Heart right ventricle (tissue), 16 donors: ENCODE results near the gene FAM83B. TPM values are rescaled to one million over a fixed set of nuclear protein-coding genes. Genes with fewer than 3 reads are reported as not detected.
"Not testable (repeated sequence)": the region's sequence is repeated elsewhere in the genome, so short reads cannot be mapped to it uniquely, and the experiment has no call there.

ENCODE experiments used
- ATAC-seq, 8 donors: fragments of 200-7000 bp; cut with Tn5 transposase; one replicate each; pipeline ENCODE4 v1.9.1; 2020; ENCODE audit warnings: mild to moderate bottlenecking in 8 of 8, moderate library complexity in 8 of 8, moderate number of reproducible peaks in 1 of 8
- DNase-seq, 2 donors: peaks; one replicate each; pipeline ENCODE4 v3.0.0-alpha.2; 2020
- H3K27ac ChIP-seq, 10 donors: fragments of 200-600 bp; sonication (generic) in 2 of 10; one replicate each; pipeline versions ENCODE4 v1.5.0 to v1.8.0; 2020 to 2022; ENCODE audit warnings: mild to moderate bottlenecking in 3 of 10
- H3K27me3 ChIP-seq, 7 donors: fragments of 200-600 bp; one replicate each; pipeline ENCODE4 v1.8.0; 2021 to 2022; ENCODE audit warnings: mild to moderate bottlenecking in 2 of 7
- H3K36me3 ChIP-seq, 9 donors: fragments of 200-600 bp; sonication (generic) in 1 of 9; one replicate each; pipeline versions ENCODE4 v1.5.0 to v1.8.0; 2020 to 2022; ENCODE audit warnings: mild to moderate bottlenecking in 2 of 9
- H3K4me1 ChIP-seq, 9 donors: fragments of 200-600 bp; sonication (generic) in 1 of 9; one replicate each; pipeline versions ENCODE4 v1.5.0 to v1.8.0; 2020 to 2022; ENCODE audit warnings: mild to moderate bottlenecking in 4 of 9
- H3K4me3 ChIP-seq, 10 donors: fragments of 200-600 bp; sonication (generic) in 2 of 10; one replicate each; pipeline versions ENCODE4 v1.5.0 to v1.8.0; 2020 to 2022; ENCODE audit warnings: mild to moderate bottlenecking in 7 of 10, moderate library complexity in 2 of 10
- H3K9me3 ChIP-seq, 11 donors: fragments of 200-600 bp in 10 of 11; sonication (generic) in 2 of 11; one replicate each; pipeline versions ENCODE4 v1.5.0 to v1.8.0; 2013 to 2022; ENCODE audit warnings: mild to moderate bottlenecking in 2 of 11, control low read depth in 1 of 11, moderate library complexity in 1 of 11
- WGBS, 2 donors: extraction: QIAGEN DNeasy Blood & Tissue Kit; methylation state at CpG; one replicate each; pipeline ENCODE4 v1.1.7; 2013; ENCODE audit warnings: inconsistent platforms in 1 of 2; 5-methylcytosine and 5-hydroxymethylcytosine counted together
- intact Hi-C, 10 donors: fragments of 100-400 bp; cut with DNase I; formaldehyde crosslinking; loops; one replicate each; pipeline versions ENCODE4 v1.11.1 to v1.14.2; 2022
- polyA plus RNA-seq, 2 donors: library from polyadenylated mRNA; stranded (reverse); fragments of 200-250 nt; gene quantifications; one replicate each; pipeline ENCODE4 v1.2.3, GENCODE V29; 2013
- total RNA-seq, 10 donors: library from RNA; stranded (reverse); fragmentation: NEBNext Ultra II Directional in 3 of 10; extraction: Animal tissue kit (Norgen Biotek cat#: 25700) in 3 of 10; gene quantifications; one replicate each; pipeline versions ENCODE4 v1.2.1 to v1.2.4, GENCODE V29; 2021 to 2023
- TF ChIP-seq, protein P1 (sequence below), 9 donors: fragments of 200-600 bp; sonication (generic) in 2 of 9; IDR thresholded peaks; one replicate each; pipeline versions ENCODE4 v1.5.0 to v1.8.0; 2021 to 2022; ENCODE audit warnings: antibody characterized with exemption in 9 of 9, mild to moderate bottlenecking in 5 of 9, moderate library complexity in 1 of 9
- donor health status: Arrhythmogenic right ventricular cardiomyopathy.
- donor health status: ischemic (EF 13 %, LVEDD 7.1; RV severe dilation, severe dysfunction).
- donor health status: healthy with polysubstance abuse.
- donor health status: DM: no; HTN: yes; CAD: no.
- donor health status: DM: no; HTN: no; CAD: no.
- donor health status: ischemic (EF 25% LVEDD 6.9; RV normal size, moderate dysfunction).
- donor health status: ischemic (EF 25% LVEDD 5.7; RV mildly dilated, moderate dysfunction).
- donor health status: healthy.
- donor health status: DM: yes; HTN: yes; CAD: no.
- donor health status: Ischemic cardiomyopathy.
- donor health status: ischemic (EF 35%, LVEDD 5.7; RV mildly dilated, moderate dysfunction).
- donor health status: nonischemic (EF 11% LVEDD 7.7; RV severe dilation, severe dysfunction).
- donor health status: DM: yes; HTN: yes; CAD: no.
- donor health status: PGD.
- donor health status: ischemic (EF 29% LVEDD 5.4; RV normal size, mild dysfunction).
- donor health status: nonischemic (EF 23%, LVEDD 6.1; RV moderate dilation, normal function).

Gene FAM83B
- total and polyA plus RNA-seq, 12 donors = 0.01 to 7.2 (median 0.28) TPM; not detected in 4

DNA sequence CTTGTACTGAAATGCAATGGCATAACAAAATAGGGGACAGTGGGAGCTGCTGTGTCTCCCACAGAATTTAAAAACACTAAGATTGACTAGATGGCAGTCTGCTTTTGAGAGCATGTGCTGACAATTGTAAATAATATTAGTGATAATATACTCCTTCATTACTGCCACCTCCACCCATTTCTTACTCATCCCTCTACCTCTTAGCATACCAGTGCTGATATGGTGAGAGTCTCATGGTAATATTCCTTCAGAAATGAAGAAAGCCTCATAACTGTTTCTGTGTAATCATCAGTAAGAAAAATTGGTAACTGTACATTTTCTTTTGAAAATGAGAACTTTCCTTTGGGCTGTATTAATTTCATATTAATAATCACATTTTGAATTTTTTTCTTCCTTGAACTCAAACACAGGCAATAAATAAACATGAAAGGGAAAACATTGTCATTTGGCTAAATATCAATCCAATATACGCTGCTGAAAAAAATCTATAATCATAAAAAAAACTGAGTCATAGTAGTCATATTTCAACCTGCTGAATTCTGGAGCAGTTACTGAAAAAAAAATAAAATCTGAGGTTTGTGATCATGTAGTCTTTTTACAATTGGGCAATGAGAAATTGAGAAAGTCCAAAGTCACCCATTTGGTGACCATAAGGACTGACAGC is 34.6 kb downstream of the FAM83B start:
- no peaks in the 10 kb centered on the region for H3K4me1 ChIP-seq
- 87 to 89% methylated on average over 1 of the region's 1 CpG for WGBS, 2 donors
- no peak overlapping the region for H3K4me3 ChIP-seq
- H3K36me3 ChIP-seq = no peaks in the 10 kb centered on the region
- H3K27me3 ChIP-seq = no peaks in the 10 kb centered on the region
- no peak for DNase-seq
- TF ChIP-seq, protein P1, sequence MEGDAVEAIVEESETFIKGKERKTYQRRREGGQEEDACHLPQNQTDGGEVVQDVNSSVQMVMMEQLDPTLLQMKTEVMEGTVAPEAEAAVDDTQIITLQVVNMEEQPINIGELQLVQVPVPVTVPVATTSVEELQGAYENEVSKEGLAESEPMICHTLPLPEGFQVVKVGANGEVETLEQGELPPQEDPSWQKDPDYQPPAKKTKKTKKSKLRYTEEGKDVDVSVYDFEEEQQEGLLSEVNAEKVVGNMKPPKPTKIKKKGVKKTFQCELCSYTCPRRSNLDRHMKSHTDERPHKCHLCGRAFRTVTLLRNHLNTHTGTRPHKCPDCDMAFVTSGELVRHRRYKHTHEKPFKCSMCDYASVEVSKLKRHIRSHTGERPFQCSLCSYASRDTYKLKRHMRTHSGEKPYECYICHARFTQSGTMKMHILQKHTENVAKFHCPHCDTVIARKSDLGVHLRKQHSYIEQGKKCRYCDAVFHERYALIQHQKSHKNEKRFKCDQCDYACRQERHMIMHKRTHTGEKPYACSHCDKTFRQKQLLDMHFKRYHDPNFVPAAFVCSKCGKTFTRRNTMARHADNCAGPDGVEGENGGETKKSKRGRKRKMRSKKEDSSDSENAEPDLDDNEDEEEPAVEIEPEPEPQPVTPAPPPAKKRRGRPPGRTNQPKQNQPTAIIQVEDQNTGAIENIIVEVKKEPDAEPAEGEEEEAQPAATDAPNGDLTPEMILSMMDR (IDR thresholded peaks at IDR 0.05) = no peak
- peaks cover 0 to 9% (median 0%) of the 10 kb centered on the region in 11 donors for H3K9me3 ChIP-seq
- no peak for ATAC-seq
- intact Hi-C loops = no loop called here
- no peak overlapping the region for H3K27ac ChIP-seq

DNA sequence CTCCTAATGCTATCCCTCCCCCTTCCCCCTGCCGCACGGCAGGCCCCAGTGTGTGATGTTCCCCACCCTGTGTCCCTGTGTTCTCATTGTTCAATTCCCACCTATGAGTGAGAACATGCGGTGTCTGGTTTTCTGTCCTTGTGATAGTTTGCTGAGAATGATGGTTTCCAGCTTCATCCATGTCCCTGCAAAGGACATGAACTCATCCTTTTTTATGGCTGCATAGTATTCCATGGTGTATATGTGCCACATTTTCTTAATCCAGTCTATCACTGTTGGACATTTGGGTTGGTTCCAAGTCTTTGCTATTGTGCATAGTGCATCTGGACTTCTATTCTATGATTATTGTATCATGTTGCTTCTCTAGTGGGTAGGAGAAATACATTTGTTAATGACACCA is 35.3 kb downstream of the FAM83B start:
- H3K9me3 ChIP-seq, H3K27ac ChIP-seq, H3K4me3 ChIP-seq, intact Hi-C loops, H3K36me3 ChIP-seq, H3K4me1 ChIP-seq, ATAC-seq, H3K27me3 ChIP-seq, DNase-seq: not testable (repeated sequence)
- 94 to 98% methylated on average over 3 of the region's 3 CpGs for WGBS, 2 donors

DNA sequence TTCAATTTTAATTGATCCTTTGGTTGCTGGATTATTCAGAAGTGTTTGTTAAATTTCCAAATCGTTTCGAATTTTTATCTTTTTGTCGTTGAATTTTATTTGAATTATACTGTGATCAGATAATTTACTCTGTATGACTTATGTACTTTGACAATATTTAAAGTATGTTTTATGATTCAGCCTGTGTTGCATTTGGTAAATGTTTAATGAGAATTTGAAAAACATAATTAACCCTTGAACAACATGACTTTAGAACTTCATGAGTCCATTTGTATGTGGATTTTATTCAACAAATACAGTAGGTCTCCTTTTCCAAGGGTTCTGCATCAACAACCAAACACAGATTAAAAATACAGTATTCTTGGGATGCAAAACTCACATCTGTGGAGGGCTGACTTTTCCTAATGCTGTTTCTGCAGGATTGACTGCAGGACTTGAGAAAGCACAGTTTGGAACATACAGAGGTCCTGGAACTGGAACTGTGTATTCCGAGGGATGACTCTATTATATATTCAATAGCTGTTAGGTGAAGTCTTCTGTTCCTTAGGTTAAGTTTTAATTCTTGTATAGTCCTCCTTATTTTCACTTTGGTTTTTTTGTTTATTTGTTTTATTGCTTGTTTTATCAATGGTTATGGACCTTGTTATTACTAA is 40.5 kb downstream of the FAM83B start:
- peaks cover 0 to 8% (median 0%) of the 10 kb centered on the region in 11 donors for H3K9me3 ChIP-seq
- H3K4me1 ChIP-seq = no peaks in the 10 kb centered on the region
- no peak for ATAC-seq
- H3K4me3 ChIP-seq = no peak overlapping the region
- intact Hi-C loops = no loop called here
- H3K36me3 ChIP-seq = no peaks in the 10 kb centered on the region
- TF ChIP-seq, protein P1 (IDR thresholded peaks at IDR 0.05) = no peak
- WGBS, 2 donors = 87 to 90% methylated on average over 4 of the region's 4 CpGs
- no peak overlapping the region for H3K27ac ChIP-seq
- no peak for DNase-seq
- H3K27me3 ChIP-seq = no peaks in the 10 kb centered on the region

DNA sequence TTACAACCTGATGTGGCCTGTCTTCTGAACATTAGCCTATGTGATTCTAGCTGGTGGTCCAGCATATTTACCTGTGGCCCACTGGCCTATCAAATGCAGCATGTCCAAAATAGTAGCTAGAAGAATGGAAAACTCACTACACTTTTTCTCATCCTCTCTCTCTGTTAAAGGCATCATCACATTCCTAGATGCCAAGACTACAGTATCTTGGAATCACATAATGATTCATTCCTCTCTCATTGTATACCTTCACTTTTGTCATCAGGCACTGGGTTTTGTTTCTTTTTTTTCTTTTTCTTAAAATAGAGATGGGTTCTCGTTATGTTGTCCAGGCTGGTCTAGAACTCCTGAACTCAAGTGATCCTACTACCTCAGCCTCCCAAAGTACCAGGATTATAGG is 45.0 kb downstream of the FAM83B start:
- TF ChIP-seq, protein P1 (IDR thresholded peaks at IDR 0.05) = no peak
- no peak overlapping the region for H3K4me3 ChIP-seq

DNA sequence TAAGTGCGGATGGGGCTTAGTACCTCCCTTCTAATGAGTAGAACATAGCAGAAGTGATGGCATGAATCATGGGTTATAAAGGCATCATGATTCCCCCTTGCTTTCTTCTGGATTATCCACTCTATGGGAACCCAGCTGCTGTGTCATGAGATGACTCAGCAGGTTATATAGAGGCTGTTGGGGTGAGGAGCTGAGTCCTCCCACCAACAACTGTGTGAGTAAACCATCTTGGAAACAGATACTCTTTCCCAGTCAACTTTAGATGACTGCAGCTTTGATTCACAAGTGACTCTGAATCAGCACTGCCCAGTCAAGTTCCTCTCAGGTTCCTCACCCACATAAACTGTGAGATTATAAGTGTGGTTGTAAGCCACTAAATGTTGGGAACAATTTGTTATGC is 46.3 kb downstream of the FAM83B start:
- DNase-seq (no peak), ATAC-seq (no peak)
- no peak overlapping the region for H3K27ac ChIP-seq
- intact Hi-C loops = no loop called here
- no peaks in the 10 kb centered on the region for H3K4me1 ChIP-seq
- H3K4me3 ChIP-seq = no peak overlapping the region
- H3K36me3 ChIP-seq = no peaks in the 10 kb centered on the region
- peaks cover 0 to 3% (median 0%) of the 10 kb centered on the region in 11 donors for H3K9me3 ChIP-seq
- TF ChIP-seq, protein P1 (IDR thresholded peaks at IDR 0.05) = no peak
- WGBS, 2 donors = 93 to 97% methylated on average over 1 of the region's 1 CpG
- no peaks in the 10 kb centered on the region for H3K27me3 ChIP-seq

More for the DNA sequence above, 45.0 kb downstream of the FAM83B start:
- DNase-seq = no peak
- peaks cover 0 to 3% (median 0%) of the 10 kb centered on the region in 11 donors for H3K9me3 ChIP-seq
- no peaks in the 10 kb centered on the region for H3K36me3 ChIP-seq
- no peak overlapping the region for H3K27ac ChIP-seq
- ATAC-seq = no peak
- intact Hi-C loops = no loop called here
- H3K4me1 ChIP-seq = no peaks in the 10 kb centered on the region
- 78 to 81% methylated on average over 1 of the region's 1 CpG for WGBS, 2 donors
- no peaks in the 10 kb centered on the region for H3K27me3 ChIP-seq
